Astrocyte (in vitro differentiated cells and primary cell): Measurements from ENCODE around the gene SAMD4B. TPM values are rescaled to one million over a fixed set of nuclear protein-coding genes. Genes with fewer than 3 reads are reported as not detected.

ENCODE experiments used
- DNase-seq: peaks from one replicate; pipeline ENCODE4 v3.0.0-alpha.2; 2010; ENCODE audit warnings: low read depth
- FAIRE-seq: peaks from 2 replicates; lab custom pipeline; 2011; peaks lifted over from hg19 to GRCh38; lab: Jason Lieb, UNC
- H2AFZ ChIP-seq: 2 replicates; pipeline ENCODE4 v1.6.0; 2012; ENCODE audit warnings: low read depth, low read length, inconsistent platforms
- H3K27ac ChIP-seq: 2 replicates; pipeline ENCODE4 v1.5.1; 2011; ENCODE audit warnings: low read depth, low read length, inconsistent platforms
- H3K27me3 ChIP-seq: 2 replicates; pipeline ENCODE4 v1.6.0; 2011; ENCODE audit warnings: low read length, inconsistent platforms; ENCODE audit not compliant: insufficient read depth
- H3K36me3 ChIP-seq: 2 replicates; pipeline ENCODE4 v1.5.1; 2011; ENCODE audit warnings: low read length, inconsistent platforms; ENCODE audit not compliant: insufficient read depth
- H3K4me1 ChIP-seq: 2 replicates; pipeline ENCODE4 v1.5.1; 2011; ENCODE audit warnings: low read length, inconsistent platforms; ENCODE audit not compliant: insufficient read depth
- H3K4me2 ChIP-seq: 2 replicates; pipeline ENCODE4 v1.6.0; 2012; ENCODE audit warnings: low read length, inconsistent platforms
- H3K4me3 ChIP-seq: 2 replicates; pipeline ENCODE4 v1.5.1; 2011; ENCODE audit warnings: low read depth, mild to moderate bottlenecking, low read length, inconsistent platforms; ENCODE audit not compliant: insufficient read depth
- H3K79me2 ChIP-seq: 2 replicates; pipeline ENCODE4 v1.6.0; 2012; ENCODE audit warnings: mild to moderate bottlenecking, low read length, inconsistent platforms; ENCODE audit not compliant: insufficient read depth
- H3K9ac ChIP-seq: 2 replicates; pipeline ENCODE4 v1.6.0; 2012; ENCODE audit warnings: mild to moderate bottlenecking, low read length, inconsistent platforms
- H3K9me3 ChIP-seq: 2 replicates; pipeline ENCODE4 v1.5.1; 2012; ENCODE audit warnings: low read depth, mild to moderate bottlenecking, low read length, inconsistent platforms; ENCODE audit not compliant: insufficient read depth
- H4K20me1 ChIP-seq: 2 replicates; pipeline ENCODE4 v1.6.0; 2012; ENCODE audit warnings: low read length, inconsistent platforms; ENCODE audit not compliant: insufficient read depth
- H3K27ac Mint-ChIP-seq: one replicate; pipeline ENCODE4 v1.8.0; 2021; ENCODE audit warnings: mild to moderate bottlenecking, mixed read lengths; ENCODE audit not compliant: unreplicated experiment
- H3K27me3 Mint-ChIP-seq: one replicate; pipeline ENCODE4 v1.8.0; 2021; ENCODE audit warnings: low read depth, mixed read lengths; ENCODE audit not compliant: unreplicated experiment
- H3K36me3 Mint-ChIP-seq: one replicate; pipeline ENCODE4 v1.8.0; 2021; ENCODE audit warnings: low read depth, mixed read lengths; ENCODE audit not compliant: unreplicated experiment
- H3K4me1 Mint-ChIP-seq: one replicate; pipeline ENCODE4 v1.8.0; 2021; ENCODE audit warnings: low read depth, mixed read lengths; ENCODE audit not compliant: unreplicated experiment
- H3K4me3 Mint-ChIP-seq: one replicate; pipeline ENCODE4 v1.8.0; 2021; ENCODE audit warnings: mild to moderate bottlenecking, moderate library complexity, mixed read lengths; ENCODE audit not compliant: unreplicated experiment
- H3K9me3 Mint-ChIP-seq: one replicate; pipeline ENCODE4 v1.8.0; 2021; ENCODE audit warnings: mild to moderate bottlenecking, mixed read lengths; ENCODE audit not compliant: unreplicated experiment
- CTCF ChIP-seq: IDR thresholded peaks from 2 replicates; pipeline ENCODE4 v1.5.1; 2011; ENCODE audit warnings: low read depth, mild to moderate bottlenecking, inconsistent platforms, low read length, moderate library complexity; ENCODE audit not compliant: insufficient read depth
- EZH2 ChIP-seq: IDR thresholded peaks from 2 replicates; pipeline ENCODE4 v1.6.1; 2012; ENCODE audit warnings: mild to moderate bottlenecking, low read length, inconsistent platforms; ENCODE audit not compliant: insufficient read depth
- total RNA-seq: library from RNA; stranded (reverse); gene quantifications from 2 replicates; pipeline ENCODE4 v1.2.1, GENCODE V29; 2021

Gene SAMD4B
- total RNA-seq, 1 donor from 2014 or later: 98.6 TPM

- Histone ChIP-seq H3K9ac (no peak overlapping the region), H3K4me3 (no peak overlapping the region), H3K27ac (no peak overlapping the region), H3K79me2 (peaks cover 31% of the 10 kb centered on the region), H3K27me3 (no peaks in the 10 kb centered on the region), H2AFZ (no peak overlapping the region), H4K20me1 (peaks cover 35% of the 10 kb centered on the region), H3K36me3 (peaks cover 56% of the 10 kb centered on the region), H3K9me3 (no peaks in the 10 kb centered on the region), H3K4me1 (no peaks in the 10 kb centered on the region), H3K4me2 (no peak overlapping the region)
- no peak for DNase-seq
- Mint-ChIP-seq H3K27me3 (no peaks in the 10 kb centered on the region), H3K4me3 (no peak overlapping the region), H3K36me3 (peaks cover 31% of the 10 kb centered on the region), H3K27ac (no peak overlapping the region), H3K9me3 (no peaks in the 10 kb centered on the region), H3K4me1 (no peaks in the 10 kb centered on the region)
- TF ChIP-seq CTCF: no peak
- TF ChIP-seq EZH2: no peak
- no peak for FAIRE-seq
Measured at GRCh38 chr19:39355253-39355652, 13.0 kb downstream of the SAMD4B start.

GRCh38 chr19:39356073-39356472 lies 13.9 kb downstream of the SAMD4B start:
- FAIRE-seq (no peak), DNase-seq (no peak)
- Histone ChIP-seq H3K4me2 (no peak overlapping the region), H2AFZ (no peak overlapping the region), H3K36me3 (peaks cover 64% of the 10 kb centered on the region), H3K27ac (no peak overlapping the region), H3K4me1 (no peaks in the 10 kb centered on the region), H3K27me3 (no peaks in the 10 kb centered on the region), H4K20me1 (peaks cover 29% of the 10 kb centered on the region), H3K79me2 (peaks cover 27% of the 10 kb centered on the region), H3K9me3 (no peaks in the 10 kb centered on the region), H3K4me3 (no peak overlapping the region), H3K9ac (no peak overlapping the region)
- H3K4me3 Mint-ChIP-seq: no peak overlapping the region
- no peaks in the 10 kb centered on the region for H3K4me1 Mint-ChIP-seq
- no peaks in the 10 kb centered on the region for H3K27me3 Mint-ChIP-seq
- no peaks in the 10 kb centered on the region for H3K9me3 Mint-ChIP-seq
- TF ChIP-seq EZH2: no peak
- TF ChIP-seq CTCF: no peak
- H3K27ac Mint-ChIP-seq: no peak overlapping the region
- H3K36me3 Mint-ChIP-seq: peaks cover 37% of the 10 kb centered on the region

- H3K36me3 ChIP-seq: peaks cover 64% of the 10 kb centered on the region
- H3K4me1 Mint-ChIP-seq: no peaks in the 10 kb centered on the region
- H4K20me1 ChIP-seq: peaks cover 23% of the 10 kb centered on the region
- DNase-seq (no peak), FAIRE-seq (no peak)
- no peaks in the 10 kb centered on the region for H3K4me1 ChIP-seq
- no peak overlapping the region for H2AFZ ChIP-seq
- TF ChIP-seq EZH2: no peak
- no peak for TF ChIP-seq CTCF
- H3K27ac ChIP-seq: no peak overlapping the region
- no peaks in the 10 kb centered on the region for H3K9me3 ChIP-seq
- H3K4me3 Mint-ChIP-seq: no peak overlapping the region
- no peak overlapping the region for H3K9ac ChIP-seq
- no peaks in the 10 kb centered on the region for H3K27me3 ChIP-seq
- no peak overlapping the region for H3K4me2 ChIP-seq
- H3K4me3 ChIP-seq: no peak overlapping the region
- no peak overlapping the region for H3K27ac Mint-ChIP-seq
- peaks cover 22% of the 10 kb centered on the region for H3K79me2 ChIP-seq
- no peaks in the 10 kb centered on the region for H3K9me3 Mint-ChIP-seq
- H3K36me3 Mint-ChIP-seq: peaks cover 35% of the 10 kb centered on the region
- no peaks in the 10 kb centered on the region for H3K27me3 Mint-ChIP-seq
Measured at GRCh38 chr19:39356647-39357046, 14.4 kb downstream of the SAMD4B start.
